GM23338 (cell line): ENCODE results near the gene SFRP5. TPM values are rescaled to one million over a fixed set of nuclear protein-coding genes. Genes with fewer than 3 reads are reported as not detected.

Experiments used
- CREB1 ChIP-seq: fragments of 250-450 bp; sonication (Bioruptor Pico); IDR thresholded peaks from 2 replicates; pipeline ENCODE4 v1.5.0; 2020; ENCODE audit warnings: low read depth, mild to moderate bottlenecking, moderate library complexity
- EZH2 ChIP-seq: fragments of 200-600 bp; sonication (generic); IDR thresholded peaks from one replicate; pipeline ENCODE4 v1.8.0; 2017; ENCODE audit warnings: antibody characterized with exemption, mild to moderate bottlenecking, low read depth; ENCODE audit not compliant: unreplicated experiment
- EZH2phosphoT487 ChIP-seq: fragments of 200-600 bp; sonication (generic); IDR thresholded peaks from one replicate; pipeline ENCODE4 v1.8.1; 2018; ENCODE audit warnings: antibody characterized with exemption; ENCODE audit not compliant: unreplicated experiment
- JUNB ChIP-seq: IDR thresholded peaks from one replicate; pipeline ENCODE4 v1.6.1; 2016; ENCODE audit warnings: antibody characterized with exemption; ENCODE audit not compliant: unreplicated experiment
- NANOG ChIP-seq: IDR thresholded peaks from 2 replicates; pipeline ENCODE4 v1.6.1; 2016; ENCODE audit warnings: antibody characterized with exemption, borderline replicate concordance
- STAT1 ChIP-seq: IDR thresholded peaks from one replicate; pipeline ENCODE4 v1.6.1; 2016; ENCODE audit warnings: antibody characterized with exemption; ENCODE audit not compliant: unreplicated experiment
- ZNF331 ChIP-seq: fragments of 250-450 bp; sonication (Bioruptor Pico); IDR thresholded peaks from 2 replicates; pipeline ENCODE4 v1.5.0; 2020; ENCODE audit warnings: low read depth, mild to moderate bottlenecking, moderate library complexity
- polyA plus RNA-seq: library from polyadenylated mRNA; unstranded; fragments of >200 nt; fragmentation: Nextera tagmentation; extraction: Ambion mirVana; gene quantifications from 2 replicates; pipeline ENCODE4 v1.2.1, GENCODE V29; 2016
- total RNA-seq: library from RNA; depleted of rRNA; stranded (reverse); fragments of >200 nt; shearing (Covaris generic); gene quantifications from 2 replicates; pipeline ENCODE4 v1.2.3, GENCODE V29; 2014
- TF ChIP-seq, protein P1 (sequence below): fragments of 250-450 bp; sonication (Bioruptor Pico); IDR thresholded peaks from 2 replicates; pipeline ENCODE4 v1.5.0; 2020; ENCODE audit warnings: mild to moderate bottlenecking, moderate library complexity
- TF ChIP-seq, protein P2 (sequence below), 2 experiments: fragments of 200-600 bp in 1 of 2; sonication (generic) in 1 of 2; conservative IDR thresholded peaks; 2 replicates each; pipeline versions ENCODE4 v1.5.1 to v1.6.1; 2016 to 2017; ENCODE audit warnings: antibody characterized with exemption in 2 of 2, low read depth in 2 of 2, mild to moderate bottlenecking in 2 of 2, moderate library complexity in 1 of 2

The SFRP5 gene
- total and polyA plus RNA-seq, 2 experiments from 2014 or later: 2.4 to 3.5 TPM

DNA sequence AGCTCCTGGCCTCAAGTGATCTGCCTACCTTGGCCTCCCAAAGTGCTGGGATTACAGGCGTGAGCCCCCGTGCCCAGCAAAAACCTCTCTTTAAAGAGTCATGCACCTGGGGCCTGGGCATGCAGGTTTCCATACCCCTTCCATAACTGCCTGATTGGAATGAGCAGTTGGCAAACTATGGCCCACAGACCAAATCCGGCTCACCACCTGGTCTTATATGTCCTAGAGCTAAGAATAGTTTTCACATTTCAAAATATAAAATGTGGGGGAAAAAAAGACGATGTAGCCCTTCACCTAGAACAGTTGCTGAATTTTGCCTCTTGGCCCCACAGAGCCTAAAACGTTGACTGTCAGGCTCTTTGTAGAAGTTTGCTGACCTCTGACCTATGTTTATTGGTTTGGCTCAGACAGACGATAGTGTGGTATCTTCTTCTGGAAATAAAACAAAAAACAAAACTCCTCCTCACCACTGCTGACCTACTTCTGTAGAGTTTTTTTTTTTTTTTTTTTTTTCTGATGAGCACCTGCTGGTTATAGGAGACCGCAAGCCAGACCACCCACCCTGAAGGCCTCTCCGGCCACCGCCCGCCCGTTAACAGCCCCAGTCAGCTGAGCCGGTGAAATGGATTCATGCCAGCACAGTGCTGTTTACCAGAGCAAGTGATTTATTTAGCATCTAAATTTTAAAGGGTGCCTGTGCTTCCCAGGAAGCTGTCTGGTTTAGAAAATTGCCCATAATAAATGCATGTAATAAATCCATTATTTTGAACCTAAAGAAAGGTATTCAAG is 33.5 kb upstream of the SFRP5 start (continued):
- TF ChIP-seq, protein P1, sequence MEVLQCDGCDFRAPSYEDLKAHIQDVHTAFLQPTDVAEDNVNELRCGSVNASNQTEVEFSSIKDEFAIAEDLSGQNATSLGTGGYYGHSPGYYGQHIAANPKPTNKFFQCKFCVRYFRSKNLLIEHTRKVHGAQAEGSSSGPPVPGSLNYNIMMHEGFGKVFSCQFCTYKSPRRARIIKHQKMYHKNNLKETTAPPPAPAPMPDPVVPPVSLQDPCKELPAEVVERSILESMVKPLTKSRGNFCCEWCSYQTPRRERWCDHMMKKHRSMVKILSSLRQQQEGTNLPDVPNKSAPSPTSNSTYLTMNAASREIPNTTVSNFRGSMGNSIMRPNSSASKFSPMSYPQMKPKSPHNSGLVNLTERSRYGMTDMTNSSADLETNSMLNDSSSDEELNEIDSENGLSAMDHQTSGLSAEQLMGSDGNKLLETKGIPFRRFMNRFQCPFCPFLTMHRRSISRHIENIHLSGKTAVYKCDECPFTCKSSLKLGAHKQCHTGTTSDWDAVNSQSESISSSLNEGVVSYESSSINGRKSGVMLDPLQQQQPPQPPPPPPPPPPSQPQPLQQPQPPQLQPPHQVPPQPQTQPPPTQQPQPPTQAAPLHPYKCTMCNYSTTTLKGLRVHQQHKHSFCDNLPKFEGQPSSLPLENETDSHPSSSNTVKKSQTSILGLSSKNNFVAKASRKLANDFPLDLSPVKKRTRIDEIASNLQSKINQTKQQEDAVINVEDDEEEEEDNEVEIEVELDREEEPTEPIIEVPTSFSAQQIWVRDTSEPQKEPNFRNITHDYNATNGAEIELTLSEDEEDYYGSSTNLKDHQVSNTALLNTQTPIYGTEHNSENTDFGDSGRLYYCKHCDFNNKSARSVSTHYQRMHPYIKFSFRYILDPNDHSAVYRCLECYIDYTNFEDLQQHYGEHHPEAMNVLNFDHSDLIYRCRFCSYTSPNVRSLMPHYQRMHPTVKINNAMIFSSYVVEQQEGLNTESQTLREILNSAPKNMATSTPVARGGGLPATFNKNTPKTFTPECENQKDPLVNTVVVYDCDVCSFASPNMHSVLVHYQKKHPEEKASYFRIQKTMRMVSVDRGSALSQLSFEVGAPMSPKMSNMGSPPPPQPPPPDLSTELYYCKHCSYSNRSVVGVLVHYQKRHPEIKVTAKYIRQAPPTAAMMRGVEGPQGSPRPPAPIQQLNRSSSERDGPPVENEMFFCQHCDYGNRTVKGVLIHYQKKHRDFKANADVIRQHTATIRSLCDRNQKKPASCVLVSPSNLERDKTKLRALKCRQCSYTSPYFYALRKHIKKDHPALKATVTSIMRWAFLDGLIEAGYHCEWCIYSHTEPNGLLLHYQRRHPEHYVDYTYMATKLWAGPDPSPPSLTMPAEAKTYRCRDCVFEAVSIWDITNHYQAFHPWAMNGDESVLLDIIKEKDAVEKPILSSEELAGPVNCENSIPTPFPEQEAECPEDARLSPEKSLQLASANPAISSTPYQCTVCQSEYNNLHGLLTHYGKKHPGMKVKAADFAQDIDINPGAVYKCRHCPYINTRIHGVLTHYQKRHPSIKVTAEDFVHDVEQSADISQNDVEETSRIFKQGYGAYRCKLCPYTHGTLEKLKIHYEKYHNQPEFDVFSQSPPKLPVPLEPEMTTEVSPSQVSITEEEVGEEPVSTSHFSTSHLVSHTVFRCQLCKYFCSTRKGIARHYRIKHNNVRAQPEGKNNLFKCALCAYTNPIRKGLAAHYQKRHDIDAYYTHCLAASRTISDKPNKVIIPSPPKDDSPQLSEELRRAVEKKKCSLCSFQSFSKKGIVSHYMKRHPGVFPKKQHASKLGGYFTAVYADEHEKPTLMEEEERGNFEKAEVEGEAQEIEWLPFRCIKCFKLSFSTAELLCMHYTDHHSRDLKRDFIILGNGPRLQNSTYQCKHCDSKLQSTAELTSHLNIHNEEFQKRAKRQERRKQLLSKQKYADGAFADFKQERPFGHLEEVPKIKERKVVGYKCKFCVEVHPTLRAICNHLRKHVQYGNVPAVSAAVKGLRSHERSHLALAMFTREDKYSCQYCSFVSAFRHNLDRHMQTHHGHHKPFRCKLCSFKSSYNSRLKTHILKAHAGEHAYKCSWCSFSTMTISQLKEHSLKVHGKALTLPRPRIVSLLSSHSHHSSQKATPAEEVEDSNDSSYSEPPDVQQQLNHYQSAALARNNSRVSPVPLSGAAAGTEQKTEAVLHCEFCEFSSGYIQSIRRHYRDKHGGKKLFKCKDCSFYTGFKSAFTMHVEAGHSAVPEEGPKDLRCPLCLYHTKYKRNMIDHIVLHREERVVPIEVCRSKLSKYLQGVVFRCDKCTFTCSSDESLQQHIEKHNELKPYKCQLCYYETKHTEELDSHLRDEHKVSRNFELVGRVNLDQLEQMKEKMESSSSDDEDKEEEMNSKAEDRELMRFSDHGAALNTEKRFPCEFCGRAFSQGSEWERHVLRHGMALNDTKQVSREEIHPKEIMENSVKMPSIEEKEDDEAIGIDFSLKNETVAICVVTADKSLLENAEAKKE (CRISPR knock-in tag): no peak
- TF ChIP-seq STAT1 (no peak), CREB1 (CRISPR knock-in tag) (no peak), EZH2phosphoT487 (no peak), ZNF331 (CRISPR knock-in tag) (no peak), NANOG (no peak), JUNB (no peak), EZH2 (no peak)
- TF ChIP-seq, protein P2, sequence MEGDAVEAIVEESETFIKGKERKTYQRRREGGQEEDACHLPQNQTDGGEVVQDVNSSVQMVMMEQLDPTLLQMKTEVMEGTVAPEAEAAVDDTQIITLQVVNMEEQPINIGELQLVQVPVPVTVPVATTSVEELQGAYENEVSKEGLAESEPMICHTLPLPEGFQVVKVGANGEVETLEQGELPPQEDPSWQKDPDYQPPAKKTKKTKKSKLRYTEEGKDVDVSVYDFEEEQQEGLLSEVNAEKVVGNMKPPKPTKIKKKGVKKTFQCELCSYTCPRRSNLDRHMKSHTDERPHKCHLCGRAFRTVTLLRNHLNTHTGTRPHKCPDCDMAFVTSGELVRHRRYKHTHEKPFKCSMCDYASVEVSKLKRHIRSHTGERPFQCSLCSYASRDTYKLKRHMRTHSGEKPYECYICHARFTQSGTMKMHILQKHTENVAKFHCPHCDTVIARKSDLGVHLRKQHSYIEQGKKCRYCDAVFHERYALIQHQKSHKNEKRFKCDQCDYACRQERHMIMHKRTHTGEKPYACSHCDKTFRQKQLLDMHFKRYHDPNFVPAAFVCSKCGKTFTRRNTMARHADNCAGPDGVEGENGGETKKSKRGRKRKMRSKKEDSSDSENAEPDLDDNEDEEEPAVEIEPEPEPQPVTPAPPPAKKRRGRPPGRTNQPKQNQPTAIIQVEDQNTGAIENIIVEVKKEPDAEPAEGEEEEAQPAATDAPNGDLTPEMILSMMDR (conservative IDR thresholded peaks at IDR 0.05; ENCODE audit: low read depth in 2 of 2): no peak
